Naive B cell (primary cell): ENCODE measurements around the gene SH2D3A. TPM values are rescaled to one million over a fixed set of nuclear protein-coding genes. Genes with fewer than 3 reads are reported as not detected.
"Not testable (repeated sequence)": the region's sequence is repeated elsewhere in the genome, so short reads cannot be mapped to it uniquely, and the experiment has no call there.

Experiments
- ATAC-seq, 2 donors: fragments of 150-1000 bp; cut with Tn5 transposase; 2 replicates each; pipeline ENCODE4 v1.10.0; 2021; ENCODE audit warnings: low read depth in 2 of 2, mild to moderate bottlenecking in 2 of 2, moderate library complexity in 2 of 2
- DNase-seq: peaks from one replicate; pipeline ENCODE4 v3.0.0; 2022
- H3K27ac Mint-ChIP-seq, 6 donors: one replicate each; pipeline ENCODE4 v1.8.0; 2020 to 2022; ENCODE audit warnings: mild to moderate bottlenecking in 6 of 6, mixed read lengths in 6 of 6, moderate library complexity in 5 of 6, inconsistent platforms in 2 of 6
- H3K27me3 Mint-ChIP-seq, 3 donors: one replicate each; pipeline ENCODE4 v1.8.0; 2021 to 2022; ENCODE audit warnings: mixed read lengths in 3 of 3, mild to moderate bottlenecking in 1 of 3
- H3K36me3 Mint-ChIP-seq, 2 donors: one replicate each; pipeline ENCODE4 v1.8.0; 2020 to 2022; ENCODE audit warnings: mixed read lengths in 2 of 2, inconsistent platforms in 1 of 2, mild to moderate bottlenecking in 1 of 2
- H3K4me1 Mint-ChIP-seq, 3 donors: one replicate each; pipeline ENCODE4 v1.8.0; 2020 to 2022; ENCODE audit warnings: mixed read lengths in 3 of 3, inconsistent platforms in 1 of 3, mild to moderate bottlenecking in 1 of 3, moderate library complexity in 1 of 3
- H3K4me3 Mint-ChIP-seq, 8 donors: one replicate each; pipeline ENCODE4 v1.8.0; 2020 to 2022; ENCODE audit warnings: mild to moderate bottlenecking in 8 of 8, mixed read lengths in 8 of 8, moderate library complexity in 8 of 8, inconsistent platforms in 2 of 8
- H3K9me3 Mint-ChIP-seq, 7 donors: one replicate each; pipeline ENCODE4 v1.8.0; 2020 to 2022; ENCODE audit warnings: mixed read lengths in 7 of 7, mild to moderate bottlenecking in 5 of 7, inconsistent platforms in 2 of 7, moderate library complexity in 1 of 7
- polyA plus RNA-seq, 6 donors: library from polyadenylated mRNA; unstranded; fragments of 300-500 nt; fragmentation: Illumina TruSeq; gene quantifications; one replicate each; pipeline ENCODE4 v1.2.3, GENCODE V29; 2021; ENCODE audit warnings: low read depth in 6 of 6

The SH2D3A gene
- polyA plus RNA-seq, 6 donors from 2014 or later: 7.5 to 39.5 (median 22.3) TPM

DNA sequence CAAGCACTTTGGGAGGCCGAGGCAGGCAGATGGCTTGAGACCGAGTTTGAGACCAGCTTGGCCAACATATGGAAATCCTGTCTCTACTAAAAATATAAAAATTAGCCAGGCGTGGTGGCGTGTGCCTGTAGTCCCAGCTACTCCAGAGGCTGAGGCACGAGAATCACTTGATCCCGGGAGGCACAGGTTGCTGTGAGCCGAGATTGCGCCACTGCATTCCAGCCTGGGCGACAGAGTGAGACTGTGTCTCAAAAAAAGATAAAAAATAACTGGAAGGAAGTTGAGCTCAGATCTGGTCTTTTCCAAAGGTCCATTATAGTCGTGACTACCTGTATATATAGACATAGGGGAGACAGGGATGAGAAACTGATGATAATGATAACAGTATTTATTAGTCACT lies 18.7 kb downstream of the SH2D3A start:
- Mint-ChIP-seq H3K36me3 (peaks cover 7 to 30% of the 10 kb centered on the region in 2 donors), H3K4me1 (peaks cover 9 to 11% (median 10%) of the 10 kb centered on the region in 3 donors)
- not testable (repeated sequence) for ATAC-seq, H3K4me3 Mint-ChIP-seq, H3K27me3 Mint-ChIP-seq, H3K9me3 Mint-ChIP-seq, DNase-seq, H3K27ac Mint-ChIP-seq

DNA sequence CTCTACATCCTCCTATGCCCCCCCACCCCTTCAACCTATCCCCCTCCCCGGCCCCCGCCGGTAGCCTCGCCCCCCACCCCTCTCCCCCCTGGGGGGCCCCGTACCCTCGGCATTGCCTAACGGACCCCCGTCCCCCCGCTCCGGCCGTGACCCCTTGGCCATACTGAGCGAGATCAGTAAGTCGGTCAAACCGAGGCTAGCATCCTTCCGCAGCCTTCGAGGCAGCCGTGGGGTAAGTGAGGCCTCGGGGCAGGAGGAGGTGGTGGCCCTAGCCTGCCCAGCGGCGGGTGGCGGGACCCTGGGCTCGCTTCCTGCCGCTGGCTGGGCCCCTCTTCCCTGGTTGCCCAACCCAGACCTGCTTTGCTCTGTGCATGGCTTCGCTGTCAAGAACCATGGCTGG lies 21.3 kb downstream of the SH2D3A start:
- ATAC-seq (no peak), DNase-seq (no peak)
- Mint-ChIP-seq H3K4me1 (peaks cover 3 to 12% (median 5%) of the 10 kb centered on the region in 3 donors), H3K4me3 (no peak overlapping the region), H3K9me3 (no peaks in the 10 kb centered on the region), H3K27ac (peak overlapping the region in 1 of 6 donors; percentile 33), H3K27me3 (no peaks in the 10 kb centered on the region), H3K36me3 (peaks cover 7 to 30% of the 10 kb centered on the region in 2 donors)

DNA sequence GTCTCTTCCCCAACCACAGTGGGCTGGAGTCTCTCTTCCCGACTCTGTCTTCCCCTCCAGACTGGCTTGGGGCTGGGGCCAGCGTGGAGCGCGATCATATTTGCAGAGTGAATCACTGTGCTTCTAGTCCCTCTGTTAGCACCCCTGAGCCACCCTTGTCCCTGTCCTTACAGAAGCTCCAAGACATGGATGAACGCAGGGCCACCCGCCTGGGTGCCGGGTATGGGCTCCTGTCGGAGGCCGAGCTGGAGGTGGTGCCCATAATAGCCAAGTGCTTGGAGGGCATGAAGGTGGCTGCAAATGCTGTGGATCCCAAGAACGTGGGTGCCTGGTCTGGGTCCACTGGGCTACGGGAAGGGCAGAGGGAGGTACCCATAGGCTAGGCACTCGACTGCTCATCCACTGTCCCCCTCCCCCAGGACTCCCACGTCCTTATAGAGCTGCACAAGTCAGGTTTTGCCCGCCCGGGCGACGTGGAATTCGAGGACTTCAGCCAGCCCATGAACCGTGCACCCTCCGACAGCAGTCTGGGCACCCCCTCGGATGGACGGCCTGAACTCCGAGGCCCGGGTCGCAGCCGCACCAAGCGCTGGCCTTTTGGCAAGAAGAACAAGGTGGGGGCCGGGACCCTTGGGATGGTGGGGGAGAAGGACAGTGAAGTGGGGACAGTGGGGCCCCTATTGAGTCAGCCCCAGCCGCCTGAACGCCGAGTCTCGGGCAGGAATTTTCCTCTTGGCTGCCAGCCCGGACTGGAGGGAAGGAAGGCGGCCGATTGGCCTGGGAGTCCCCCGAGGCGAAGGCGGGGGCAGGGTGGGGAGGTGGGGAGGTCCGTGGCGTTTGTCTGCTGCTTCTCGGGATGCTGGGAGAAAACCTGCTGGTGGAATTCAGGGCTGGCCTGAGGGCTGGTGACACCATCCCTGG lies 22.6 kb downstream of the SH2D3A start:
- Mint-ChIP-seq H3K27me3 (no peaks in the 10 kb centered on the region), H3K36me3 (peaks cover 7 to 25% of the 10 kb centered on the region in 2 donors), H3K27ac (peak overlapping the region in 2 of 6 donors; percentile 46 to 82), H3K4me3 (peak overlapping the region in 1 of 8 donors; percentile 13), H3K4me1 (peaks cover 3 to 13% (median 12%) of the 10 kb centered on the region in 3 donors), H3K9me3 (no peaks in the 10 kb centered on the region)
- DNase-seq: no peak
- no peak for ATAC-seq

DNA sequence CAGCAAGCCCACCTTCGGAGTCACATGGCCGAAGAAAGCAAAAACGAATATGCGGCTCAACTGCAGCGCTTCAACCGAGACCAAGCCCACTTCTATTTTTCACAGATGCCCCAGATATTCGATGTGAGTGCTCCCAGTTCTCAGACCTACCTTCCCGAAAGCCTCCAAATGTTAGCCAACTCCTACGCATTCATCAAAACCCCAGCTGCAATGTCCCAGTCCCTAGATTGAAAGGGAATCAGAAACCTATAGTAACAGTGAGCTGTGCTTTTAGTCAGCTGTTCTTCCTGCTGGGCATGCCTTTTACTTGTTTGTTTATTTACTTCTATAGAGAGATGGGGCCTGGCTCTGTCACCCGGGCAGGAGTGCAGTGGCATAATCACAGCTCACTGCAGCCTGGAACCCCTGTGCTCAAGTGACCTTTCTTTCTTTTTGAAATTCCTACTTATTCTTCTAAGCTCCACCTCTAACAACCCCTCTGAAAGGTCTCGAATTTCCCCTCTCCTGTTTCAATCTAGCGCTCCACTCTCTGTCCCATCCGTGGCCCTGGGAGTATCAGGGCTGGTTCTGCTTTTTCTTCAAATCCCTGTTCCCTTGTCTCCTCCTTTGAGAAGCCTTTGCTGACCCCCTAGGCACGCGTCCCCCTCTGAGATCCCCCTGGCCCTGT lies 23.4 kb downstream of the SH2D3A start:
- Mint-ChIP-seq H3K9me3 (no peaks in the 10 kb centered on the region), H3K27me3 (no peaks in the 10 kb centered on the region), H3K27ac (peak overlapping the region in 2 of 6 donors; percentile 21 to 46), H3K4me1 (peaks cover 8 to 20% (median 19%) of the 10 kb centered on the region in 3 donors), H3K4me3 (peak overlapping the region in 2 of 8 donors; percentile 13 to 51), H3K36me3 (peaks cover 7 to 23% of the 10 kb centered on the region in 2 donors)
- DNase-seq (no peak), ATAC-seq (no peak)

DNA sequence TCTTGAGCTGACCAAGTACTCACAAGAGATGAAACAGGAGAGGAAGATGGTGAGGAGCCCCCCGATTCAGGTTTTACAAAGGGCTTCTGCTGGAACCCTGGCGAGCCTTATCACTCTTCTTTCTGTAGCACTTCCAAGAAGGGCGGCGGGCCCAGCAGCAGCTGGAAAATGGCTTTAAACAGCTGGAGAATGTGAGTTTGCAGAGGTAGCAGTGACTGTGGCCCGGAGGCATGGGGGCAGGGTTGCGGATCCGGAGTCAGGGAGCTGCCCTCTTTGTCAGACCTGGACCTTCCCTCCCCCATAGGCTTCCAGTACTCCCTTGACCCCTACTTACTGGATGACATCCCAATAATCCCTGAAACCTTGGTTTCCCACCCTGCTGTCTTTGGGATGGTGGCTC lies 24.2 kb downstream of the SH2D3A start:
- Mint-ChIP-seq H3K4me1 (peaks cover 16 to 28% (median 27%) of the 10 kb centered on the region in 3 donors), H3K9me3 (no peaks in the 10 kb centered on the region), H3K27me3 (no peaks in the 10 kb centered on the region), H3K4me3 (peak overlapping the region in 2 of 8 donors; percentile 30 to 32), H3K27ac (peak overlapping the region in 3 of 6 donors; percentile 15 to 26 (median 26)), H3K36me3 (peaks cover 7 to 23% of the 10 kb centered on the region in 2 donors)
- DNase-seq (no peak), ATAC-seq (no peak)

DNA sequence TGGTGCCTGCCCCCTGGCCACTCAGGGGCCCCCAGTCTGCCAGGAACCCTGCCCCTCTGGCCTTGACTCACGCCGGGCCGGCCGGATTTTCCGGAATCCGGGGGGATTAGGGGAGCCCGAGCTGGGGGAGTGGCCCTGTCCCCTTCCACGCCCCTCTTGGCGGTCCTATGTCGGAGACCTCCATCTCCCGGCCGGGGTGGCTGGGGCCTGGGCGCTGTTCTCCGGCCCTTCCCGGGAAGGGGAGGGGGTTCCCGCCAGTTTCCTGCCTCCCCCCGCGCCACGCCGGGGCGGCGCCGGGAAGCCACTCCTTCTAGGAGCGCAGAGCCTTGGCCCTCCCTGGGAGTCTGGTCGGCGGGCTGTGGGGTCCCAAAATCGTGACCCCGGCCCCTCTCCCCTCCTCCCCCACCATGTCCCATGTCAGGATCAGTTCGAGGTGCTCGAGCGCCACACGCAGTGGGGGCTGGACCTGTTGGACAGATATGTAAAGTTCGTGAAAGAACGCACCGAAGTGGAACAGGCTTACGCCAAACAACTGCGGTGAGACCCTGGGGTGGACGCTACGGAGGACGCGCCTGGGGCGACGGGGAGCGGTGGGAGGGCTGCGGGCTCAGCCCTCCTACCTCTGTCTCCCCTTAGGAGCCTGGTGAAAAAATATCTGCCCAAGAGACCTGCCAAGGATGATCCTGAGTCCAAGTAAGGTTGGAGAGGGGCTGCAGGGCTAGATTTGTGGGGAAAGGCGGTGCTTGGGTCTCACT lies 26.5 kb downstream of the SH2D3A start:
- DNase-seq (peak; percentile 76), ATAC-seq (peak in 1 of 2 donors; percentile 6)
- H3K36me3 Mint-ChIP-seq: peaks cover 7 to 19% of the 10 kb centered on the region in 2 donors
- peaks cover 22 to 45% (median 41%) of the 10 kb centered on the region in 3 donors for H3K4me1 Mint-ChIP-seq
- peak overlapping the region; percentile 77 to 98 (median 89) for H3K4me3 Mint-ChIP-seq
- H3K9me3 Mint-ChIP-seq: no peaks in the 10 kb centered on the region
- no peaks in the 10 kb centered on the region for H3K27me3 Mint-ChIP-seq
- H3K27ac Mint-ChIP-seq: peak overlapping the region in 5 of 6 donors; percentile 36 to 94 (median 92)

- H3K4me1 Mint-ChIP-seq: peaks cover 22 to 44% (median 41%) of the 10 kb centered on the region in 3 donors
- no peak for DNase-seq
- peaks cover 7 to 12% of the 10 kb centered on the region in 2 donors for H3K36me3 Mint-ChIP-seq
- no peaks in the 10 kb centered on the region for H3K27me3 Mint-ChIP-seq
- no peak for ATAC-seq
- peak overlapping the region in 3 of 6 donors; percentile 11 to 93 (median 79) for H3K27ac Mint-ChIP-seq
- H3K4me3 Mint-ChIP-seq: peak overlapping the region; percentile 50 to 98 (median 88)
- no peaks in the 10 kb centered on the region for H3K9me3 Mint-ChIP-seq
These were observed 27.2 kb downstream of the SH2D3A start for GRCh38 chr19:6739883-6740588.

GRCh38 chr19:6739390-6739882 lies 27.8 kb downstream of the SH2D3A start, which contains the start of gene TRIP10:
Gene TRIP10, plus strand, starts transcription at chr19:6739680. Its CDS starts 82 bp downstream, at chr19:6739762.
- Mint-ChIP-seq H3K36me3 (peaks cover 7 to 10% of the 10 kb centered on the region in 2 donors), H3K4me1 (peaks cover 22 to 44% (median 41%) of the 10 kb centered on the region in 3 donors), H3K4me3 (peak within 1 kb of the TSS; percentile 89 to 98 (median 96)), H3K27me3 (no peaks in the 10 kb centered on the region), H3K27ac (peak within 1 kb of the TSS; percentile 92 to 98 (median 94)), H3K9me3 (no peaks in the 10 kb centered on the region)
- ATAC-seq (peak in 1 of 2 donors; percentile 2), DNase-seq (peak; percentile 78)

- ATAC-seq (no peak), DNase-seq (no peak)
- H3K27me3 Mint-ChIP-seq: no peaks in the 10 kb centered on the region
- H3K27ac Mint-ChIP-seq: peak overlapping the region; percentile 92 to 98 (median 94)
- no peaks in the 10 kb centered on the region for H3K9me3 Mint-ChIP-seq
- H3K4me3 Mint-ChIP-seq: peak overlapping the region; percentile 89 to 98 (median 96)
- peaks cover 20 to 44% (median 41%) of the 10 kb centered on the region in 3 donors for H3K4me1 Mint-ChIP-seq
- H3K36me3 Mint-ChIP-seq: peaks cover 2 to 4% of the 10 kb centered on the region in 2 donors
These were observed 28.3 kb downstream of the SH2D3A start for GRCh38 chr19:6738787-6739389.

DNA sequence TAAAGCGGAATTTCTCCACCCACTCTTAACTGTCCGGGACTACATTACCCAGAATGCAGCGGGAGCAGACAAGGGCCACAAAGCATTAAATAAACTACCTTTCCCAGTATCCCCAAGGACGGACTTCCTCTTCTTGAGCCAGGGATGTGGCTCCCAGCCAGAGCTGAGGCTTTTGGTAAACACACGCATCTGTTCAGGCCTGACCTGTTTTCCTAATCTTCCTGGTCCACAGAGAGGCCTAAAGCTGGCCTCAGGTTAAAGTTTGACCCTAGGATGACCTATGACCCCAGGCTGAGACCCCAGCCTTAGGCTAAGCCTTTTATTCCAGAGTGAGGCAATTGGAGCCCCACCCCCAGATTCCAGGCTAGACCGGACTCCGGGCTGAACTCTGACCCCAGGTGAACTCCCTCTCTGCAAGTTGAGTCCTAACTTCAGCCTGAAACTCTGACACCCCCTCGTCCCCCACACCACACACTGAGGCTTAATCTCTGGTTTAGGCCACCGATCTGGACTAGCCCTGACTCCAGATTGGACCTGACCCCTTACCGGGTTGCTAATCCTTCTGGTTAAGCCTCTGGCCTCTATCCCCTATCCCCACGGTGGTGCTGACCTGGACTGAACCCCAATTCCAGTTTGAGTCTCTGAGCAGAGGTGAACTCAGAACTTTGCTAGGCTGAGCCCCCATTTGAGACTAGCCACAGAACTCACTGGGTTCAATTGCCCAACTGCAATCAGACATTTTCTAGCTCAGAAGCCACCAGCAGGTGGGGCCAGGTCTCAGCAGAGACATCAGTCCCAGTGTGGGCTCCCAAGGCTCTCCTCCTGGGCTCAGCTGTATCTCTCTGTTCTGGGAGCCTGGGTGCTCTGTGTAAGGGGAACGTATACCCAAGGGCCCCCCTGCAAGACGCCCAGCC lies 29.1 kb downstream of the SH2D3A start:
- Mint-ChIP-seq H3K27ac (peak overlapping the region; percentile 93 to 99 (median 98)), H3K27me3 (no peaks in the 10 kb centered on the region), H3K4me3 (peak overlapping the region; percentile 89 to 99 (median 98)), H3K9me3 (no peaks in the 10 kb centered on the region), H3K36me3 (no peaks in the 10 kb centered on the region), H3K4me1 (peaks cover 20 to 44% (median 41%) of the 10 kb centered on the region in 3 donors)
- DNase-seq (peak; percentile 67), ATAC-seq (no peak)

DNA sequence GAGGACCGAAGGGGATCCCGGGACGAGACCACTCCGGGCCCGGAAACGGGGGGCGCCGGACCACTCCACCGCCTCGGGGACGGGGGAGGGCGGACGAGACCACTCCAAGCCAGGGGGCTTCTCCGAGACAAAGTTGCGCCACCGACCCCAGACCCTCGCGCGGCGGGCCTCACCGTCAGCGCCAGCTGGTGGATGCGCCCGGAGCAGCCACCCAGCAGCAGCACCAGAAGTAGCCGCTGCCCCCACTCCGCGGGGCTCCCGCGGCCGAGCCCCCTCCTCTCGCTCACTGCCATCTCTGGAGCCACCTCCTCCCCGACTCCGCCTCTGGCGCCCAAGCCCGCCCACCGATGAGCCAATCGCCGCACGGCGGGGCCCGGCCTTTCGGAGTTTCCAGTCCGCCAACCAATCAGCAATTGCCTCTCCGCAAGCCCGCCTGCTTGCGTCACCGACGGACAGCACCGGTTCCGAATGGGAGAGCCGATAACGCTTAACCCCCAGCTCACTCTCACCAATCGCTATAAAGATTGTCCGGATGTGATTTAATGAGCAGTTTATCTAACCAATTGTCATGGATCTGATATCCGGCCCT lies 29.9 kb downstream of the SH2D3A start, which contains the start of gene GPR108:
Gene GPR108, minus strand, starts transcription at position 297 of the 589 bp plus-strand sequence. Its CDS starts 4 bp downstream, at position 293.
- Mint-ChIP-seq H3K9me3 (no peaks in the 10 kb centered on the region), H3K4me3 (peak within 1 kb of the TSS; percentile 89 to 99 (median 98)), H3K36me3 (peaks cover 0 to 6% of the 10 kb centered on the region in 2 donors), H3K27me3 (no peaks in the 10 kb centered on the region), H3K4me1 (peaks cover 22 to 46% (median 41%) of the 10 kb centered on the region in 3 donors), H3K27ac (peak within 1 kb of the TSS; percentile 93 to 99 (median 98))
- peak; percentile 99 for DNase-seq
- ATAC-seq: peak; percentile 77 to 79
